ENCODE data around the gene POLR2E. TPM values are rescaled to one million over a fixed set of nuclear protein-coding genes. Genes with fewer than 3 reads are reported as not detected.
A peak's percentile ranks its signal among the peaks of the same experiment; 100 is the strongest.
"Not testable (repeated sequence)": the region's sequence is repeated elsewhere in the genome, so short reads cannot be mapped to it uniquely, and the experiment has no call there.

POLR2E gene
- total RNA-seq: 101 and 168 TPM in 2 replicates

GRCh38 chr19:1094978-1095701, at the start of gene POLR2E:
POLR2E (minus strand) TSS chr19:1095375; CDS start chr19:1095315, 60 bp downstream.
- DNase-seq (ENCODE audit: low read depth): peak; percentile 91

GRCh38 chr19:1144741-1145140, 49.6 kb upstream of the POLR2E start:
- no peak for DNase-seq (ENCODE audit: low read depth)

- no peak for DNase-seq (ENCODE audit: low read depth)
These were observed 48.7 kb upstream of the POLR2E start for GRCh38 chr19:1143828-1144399.

GRCh38 chr19:1141944-1142343, 46.8 kb upstream of the POLR2E start:
- no peak for DNase-seq (ENCODE audit: low read depth)

- DNase-seq (ENCODE audit: low read depth): no peak
These were observed 45.3 kb upstream of the POLR2E start for GRCh38 chr19:1140272-1141027.

GRCh38 chr19:1139126-1139525, 44.0 kb upstream of the POLR2E start:
- DNase-seq (ENCODE audit: low read depth): no peak

GRCh38 chr19:1138121-1138520, 42.9 kb upstream of the POLR2E start:
- no peak for DNase-seq (ENCODE audit: low read depth)

- DNase-seq (ENCODE audit: low read depth): no peak
These were observed 41.6 kb upstream of the POLR2E start for GRCh38 chr19:1136621-1137317.

- no peak for DNase-seq (ENCODE audit: low read depth)
These were observed 41.0 kb upstream of the POLR2E start for GRCh38 chr19:1136201-1136600.

GRCh38 chr19:1135454-1135853, 40.3 kb upstream of the POLR2E start:
- DNase-seq (ENCODE audit: low read depth): no peak

GRCh38 chr19:1134431-1134830, 39.3 kb upstream of the POLR2E start:
- no peak for DNase-seq (ENCODE audit: low read depth)

- no peak for DNase-seq (ENCODE audit: low read depth)
These were observed 38.3 kb upstream of the POLR2E start for GRCh38 chr19:1133471-1133929.

- no peak for DNase-seq (ENCODE audit: low read depth)
These were observed 37.6 kb upstream of the POLR2E start for GRCh38 chr19:1132552-1133383.

GRCh38 chr19:1131718-1132551, 36.8 kb upstream of the POLR2E start:
- peak; percentile 68 for DNase-seq (ENCODE audit: low read depth)

GRCh38 chr19:1130771-1131717, 35.9 kb upstream of the POLR2E start:
- DNase-seq (ENCODE audit: low read depth): no peak

- no peak for DNase-seq (ENCODE audit: low read depth)
These were observed 34.4 kb upstream of the POLR2E start for GRCh38 chr19:1129535-1129934.

- DNase-seq (ENCODE audit: low read depth): not testable (repeated sequence)
These were observed 33.9 kb upstream of the POLR2E start for GRCh38 chr19:1129084-1129483.

GRCh38 chr19:1128106-1128505, 32.9 kb upstream of the POLR2E start:
- no peak for DNase-seq (ENCODE audit: low read depth)

Data from renal cortical epithelial cell (primary cell).